Panc1 (cell line): ENCODE measurements around the gene WDR74. TPM values are rescaled to one million over a fixed set of nuclear protein-coding genes. Genes with fewer than 3 reads are reported as not detected.

Source experiments
- ATAC-seq: fragments of 200-7000 bp; cut with Tn5 transposase; 2 replicates; pipeline ENCODE4 v1.9.1; 2020; ENCODE audit warnings: mild to moderate bottlenecking, moderate library complexity
- BruUV-seq: library from RNA; stranded (reverse); fragments of 400-500 nt; replicated peaks from 2 replicates; lab custom pipeline; 2021; lab: Mats Ljungman, UMichigan
- CTCF ChIA-PET: fragments of 300-600 bp; sonication (Branson Sonifier 250); formaldehyde crosslinking; loops from one replicate; lab custom pipeline; 2022; ENCODE audit warnings: antibody characterized with exemption; lab: Charles Lee
- POLR2A ChIA-PET: fragments of 300-600 bp; sonication (Branson Sonifier 250); formaldehyde crosslinking; loops from one replicate; lab custom pipeline; 2022; ENCODE audit warnings: antibody characterized with exemption; lab: Charles Lee
- DNase-seq: peaks from one replicate; pipeline ENCODE4 v3.0.0-alpha.2; 2010; ENCODE audit warnings: low read depth, low spot score
- H3K27ac ChIP-seq: 2 replicates; pipeline ENCODE4 v1.5.1; 2011; ENCODE audit warnings: mild to moderate bottlenecking, low read length, inconsistent platforms
- H3K27me3 ChIP-seq: fragments of 200-500 bp; sonication (Bioruptor generic); 2 replicates; pipeline ENCODE4 v1.6.0; 2014; ENCODE audit warnings: low read length, inconsistent platforms; ENCODE audit not compliant: control insufficient read depth, insufficient read depth
- H3K36me3 ChIP-seq: fragments of 200-500 bp; sonication (Bioruptor generic); 2 replicates; pipeline ENCODE4 v1.5.1; 2014; ENCODE audit warnings: inconsistent platforms, mild to moderate bottlenecking, low read length, moderate library complexity; ENCODE audit not compliant: control insufficient read depth, insufficient read depth
- H3K4me1 ChIP-seq: 2 replicates; pipeline ENCODE4 v1.5.1; 2011; ENCODE audit warnings: inconsistent platforms, mild to moderate bottlenecking, low read length, moderate library complexity; ENCODE audit not compliant: control insufficient read depth, insufficient read depth
- H3K4me3 ChIP-seq, 2 experiments: 2 replicates each; pipeline ENCODE4 v1.5.1; 2011 to 2012; ENCODE audit warnings: low read depth in 2 of 2, low read length in 2 of 2, mild to moderate bottlenecking in 2 of 2, inconsistent platforms in 1 of 2, moderate library complexity in 1 of 2
- H3K9me3 ChIP-seq: fragments of 200-500 bp; sonication (Bioruptor generic); 2 replicates; pipeline ENCODE4 v1.5.1; 2014; ENCODE audit warnings: low read depth, mild to moderate bottlenecking, inconsistent platforms, low read length, moderate library complexity; ENCODE audit not compliant: control insufficient read depth, insufficient read depth
- POLR2AphosphoS5 ChIP-seq: IDR thresholded peaks from 2 replicates; pipeline ENCODE4 v1.6.1; 2012; ENCODE audit warnings: mild to moderate bottlenecking, low read depth, low read length, moderate library complexity
- REST ChIP-seq, 2 experiments: IDR thresholded peaks; 2 replicates each; pipeline ENCODE4 v1.6.1; 2011 to 2012; ENCODE audit warnings: low read depth in 2 of 2, control low read depth in 1 of 2, low read length in 1 of 2, mild to moderate bottlenecking in 1 of 2, moderate library complexity in 1 of 2; ENCODE audit not compliant: insufficient read depth in 1 of 2
- SIN3A ChIP-seq: IDR thresholded peaks from 2 replicates; pipeline ENCODE4 v1.6.1; 2012; ENCODE audit warnings: low read depth, mild to moderate bottlenecking, low read length, moderate library complexity, borderline replicate concordance; ENCODE audit not compliant: insufficient read depth
- TCF7L2 ChIP-seq: IDR thresholded peaks from 2 replicates; pipeline ENCODE4 v1.6.1; 2011; ENCODE audit warnings: mild to moderate bottlenecking, low read depth, low read length, inconsistent platforms
- in situ Hi-C: cut with HindIII; loops from 2 replicates; pipeline ENCODE4 v1.10.0; 2016; ENCODE audit warnings: low sequenced_read_pairs, low pct_unique_long_range_greater_than_20kb
- intact Hi-C: fragments of 100-400 bp; cut with micrococcal nuclease; formaldehyde crosslinking; loops from one replicate; pipeline ENCODE4 v1.10.0; 2022; ENCODE audit not compliant: unreplicated experiment
- total RNA-seq: library from RNA; stranded (reverse); gene quantifications from one replicate; pipeline ENCODE4 v1.2.1, GENCODE V29; 2021; ENCODE audit not compliant: unreplicated experiment
- TF ChIP-seq, protein P1 (sequence below): fragments of 450-650 bp; IDR thresholded peaks from 2 replicates; pipeline ENCODE4 v1.5.1; 2017; ENCODE audit warnings: mild to moderate bottlenecking

WDR74 gene
- total RNA-seq, 1 experiment from 2014 or later, result 62.9 TPM

DNA sequence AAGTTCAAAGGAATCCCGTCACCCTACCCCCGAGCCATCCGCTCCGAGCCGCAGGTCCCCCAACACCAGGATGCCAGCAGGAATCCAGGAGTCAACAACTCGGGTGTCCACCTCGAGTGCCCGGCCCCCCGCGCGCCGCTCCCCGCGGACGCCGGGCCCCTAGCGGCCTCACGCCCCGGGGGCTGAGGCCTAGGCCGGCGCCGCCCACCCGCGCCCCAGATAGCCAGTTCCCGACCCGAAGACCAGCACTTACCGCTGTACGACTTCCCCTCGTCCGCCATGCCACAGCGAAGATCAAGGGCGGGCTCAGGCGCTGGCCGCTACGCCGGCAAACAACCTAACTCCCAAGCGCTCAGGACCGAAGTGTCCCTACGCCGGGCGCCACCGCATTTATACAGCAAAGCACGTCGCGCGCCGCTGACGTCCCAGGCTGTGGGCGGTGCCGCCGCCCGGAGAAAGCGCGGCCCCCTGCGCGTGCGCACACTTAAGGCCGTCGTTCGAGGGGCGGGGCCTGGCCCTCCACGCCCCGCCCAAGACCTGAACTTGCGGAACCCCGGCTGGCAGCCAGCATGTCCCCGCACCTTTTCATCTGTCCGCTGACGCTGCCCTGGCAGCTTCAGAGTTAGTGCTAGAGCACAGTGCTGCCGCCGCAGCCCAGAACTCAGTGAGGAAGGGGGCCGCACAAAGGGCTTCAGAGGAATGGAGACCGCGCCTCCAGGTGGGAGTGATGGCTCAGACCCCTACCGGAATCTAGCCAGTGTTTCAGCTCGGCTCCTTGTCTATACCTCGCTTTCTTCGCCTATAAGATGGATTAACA lies 34.1 kb downstream of the WDR74 start, which contains the start of gene NXF1:
Gene NXF1 (minus strand): TSS at position 365 of the 817 bp plus-strand sequence. CDS start 84 bp downstream, at position 281.
- DNase-seq (peak; percentile 64), ATAC-seq (peak; percentile 96)
- Histone ChIP-seq H3K27ac (peak within 1 kb of the TSS; percentile 93), H3K36me3 (peaks cover 21% of the 10 kb centered on the region), H3K4me3 (peak within 1 kb of the TSS; percentile 94 to 98), H3K4me1 (peaks cover 10% of the 10 kb centered on the region), H3K9me3 (no peaks in the 10 kb centered on the region), H3K27me3 (no peaks in the 10 kb centered on the region)
- ChIA-PET CTCF (no interaction called here), POLR2A (interaction anchor here (0.8 to 1.1 kb wide), 2 partner anchors 10 to 36 kb away, joined by 3 to 4 read pairs; no protein-coding TSS in a partner anchor)
- TF ChIP-seq SIN3A (peak; percentile 99), REST (IDR thresholded peaks at IDR 0.05; ENCODE audit: insufficient read depth in 1 of 2, low read depth in 2 of 2, low read length in 1 of 2) (peak in 1 of 2 experiments; percentile 67; a peak in 1 of 4 replicates), POLR2AphosphoS5 (peak; percentile 100), TCF7L2 (peak; percentile 94)
- TF ChIP-seq, protein P1, sequence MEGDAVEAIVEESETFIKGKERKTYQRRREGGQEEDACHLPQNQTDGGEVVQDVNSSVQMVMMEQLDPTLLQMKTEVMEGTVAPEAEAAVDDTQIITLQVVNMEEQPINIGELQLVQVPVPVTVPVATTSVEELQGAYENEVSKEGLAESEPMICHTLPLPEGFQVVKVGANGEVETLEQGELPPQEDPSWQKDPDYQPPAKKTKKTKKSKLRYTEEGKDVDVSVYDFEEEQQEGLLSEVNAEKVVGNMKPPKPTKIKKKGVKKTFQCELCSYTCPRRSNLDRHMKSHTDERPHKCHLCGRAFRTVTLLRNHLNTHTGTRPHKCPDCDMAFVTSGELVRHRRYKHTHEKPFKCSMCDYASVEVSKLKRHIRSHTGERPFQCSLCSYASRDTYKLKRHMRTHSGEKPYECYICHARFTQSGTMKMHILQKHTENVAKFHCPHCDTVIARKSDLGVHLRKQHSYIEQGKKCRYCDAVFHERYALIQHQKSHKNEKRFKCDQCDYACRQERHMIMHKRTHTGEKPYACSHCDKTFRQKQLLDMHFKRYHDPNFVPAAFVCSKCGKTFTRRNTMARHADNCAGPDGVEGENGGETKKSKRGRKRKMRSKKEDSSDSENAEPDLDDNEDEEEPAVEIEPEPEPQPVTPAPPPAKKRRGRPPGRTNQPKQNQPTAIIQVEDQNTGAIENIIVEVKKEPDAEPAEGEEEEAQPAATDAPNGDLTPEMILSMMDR, result no peak
- no TSS peak for BruUV-seq
- intact Hi-C loops (no loop called here), in situ Hi-C loops (no loop called here)

DNA sequence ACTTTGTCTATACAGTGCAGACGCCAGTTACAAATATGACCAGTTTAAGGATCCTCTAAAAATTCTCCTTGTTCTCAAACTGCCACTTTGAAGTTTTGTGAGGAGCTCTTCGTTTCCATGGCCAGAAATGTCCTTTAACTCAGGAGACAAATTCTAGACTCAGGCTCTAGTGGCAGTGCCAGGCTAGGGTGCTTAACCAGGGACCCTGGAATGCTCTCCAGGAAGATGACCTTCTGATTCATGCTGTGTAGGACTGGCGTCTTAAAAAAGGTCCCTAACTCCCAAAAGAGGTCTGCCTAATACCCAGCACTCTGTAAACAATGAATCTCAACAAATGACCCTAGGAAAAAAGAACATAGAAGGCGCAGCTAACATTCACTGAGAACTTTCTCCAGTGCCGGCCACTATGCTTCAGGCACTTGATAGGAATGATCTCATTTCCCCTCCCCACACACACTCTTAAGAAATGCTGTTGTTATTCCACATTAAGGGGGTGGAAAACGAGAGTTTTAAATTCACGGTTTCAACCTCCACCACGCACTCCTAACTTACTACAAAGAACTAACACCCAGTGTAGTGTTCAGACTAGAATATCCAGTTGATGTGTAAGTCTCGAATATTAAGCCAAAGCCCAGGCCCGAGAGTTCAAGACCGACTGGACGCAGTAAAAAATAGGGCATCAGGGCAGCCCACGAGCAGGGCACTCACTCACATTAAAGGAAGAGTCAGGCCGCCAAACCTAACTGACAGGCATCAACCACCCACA lies 34.9 kb downstream of the WDR74 start:
- TF ChIP-seq, protein P1, result no peak
- TF ChIP-seq TCF7L2, result no peak
- TF ChIP-seq SIN3A, result no peak
- TF ChIP-seq POLR2AphosphoS5, result no peak
- TF ChIP-seq REST (IDR thresholded peaks at IDR 0.05; ENCODE audit: insufficient read depth in 1 of 2, low read depth in 2 of 2, low read length in 1 of 2), result no peak
- ATAC-seq (peak; percentile 24), DNase-seq (no peak)
- Histone ChIP-seq H3K9me3 (no peaks in the 10 kb centered on the region), H3K4me1 (peaks cover 10% of the 10 kb centered on the region), H3K36me3 (peaks cover 24% of the 10 kb centered on the region), H3K4me3 (peak overlapping the region; percentile 94 to 98), H3K27ac (peak overlapping the region; percentile 93), H3K27me3 (no peaks in the 10 kb centered on the region)
- ChIA-PET POLR2A (no interaction called here), CTCF (no interaction called here)
- TSS peak; percentile 85 for BruUV-seq
- in situ Hi-C loops (no loop called here), intact Hi-C loops (no loop called here)
